Measurements from ENCODE around the gene GTF2A1.
A peak's percentile ranks its signal among the peaks of the same experiment; 100 is the strongest.

The GTF2A1 gene

GRCh38 chr14:81177225-81177624, 43.5 kb downstream of the GTF2A1 start:
- DNase-seq (ENCODE audit: low read depth) = no peak

- no peak for DNase-seq (ENCODE audit: low read depth)
Measured at GRCh38 chr14:81176241-81176640, 44.5 kb downstream of the GTF2A1 start.

- DNase-seq (ENCODE audit: low read depth) = no peak
Measured at GRCh38 chr14:81172881-81173280, 47.9 kb downstream of the GTF2A1 start.

- DNase-seq (ENCODE audit: low read depth) = no peak
Measured at GRCh38 chr14:81172353-81172752, 48.4 kb downstream of the GTF2A1 start.

GRCh38 chr14:81170829-81171195, 49.9 kb downstream of the GTF2A1 start:
- no peak for DNase-seq (ENCODE audit: low read depth)

GRCh38 chr14:81170104-81170828, 50.5 kb downstream of the GTF2A1 start:
- DNase-seq (ENCODE audit: low read depth) = peak; percentile 69

GRCh38 chr14:81169711-81170103, 51.1 kb downstream of the GTF2A1 start:
- no peak for DNase-seq (ENCODE audit: low read depth)

GRCh38 chr14:81169267-81169666, 51.5 kb downstream of the GTF2A1 start:
- DNase-seq (ENCODE audit: low read depth) = no peak

GRCh38 chr14:81166121-81166520, 54.6 kb downstream of the GTF2A1 start:
- no peak for DNase-seq (ENCODE audit: low read depth)

GRCh38 chr14:81165188-81165587, 55.6 kb downstream of the GTF2A1 start:
- no peak for DNase-seq (ENCODE audit: low read depth)

- peak; percentile 40 for DNase-seq (ENCODE audit: low read depth)
Measured at GRCh38 chr14:81164167-81164774, 56.5 kb downstream of the GTF2A1 start.

GRCh38 chr14:81162941-81163340, 57.8 kb downstream of the GTF2A1 start:
- DNase-seq (ENCODE audit: low read depth) = no peak

GRCh38 chr14:81161749-81162148, 59.0 kb downstream of the GTF2A1 start:
- DNase-seq (ENCODE audit: low read depth) = no peak

GRCh38 chr14:81161088-81161487, 59.7 kb downstream of the GTF2A1 start:
- no peak for DNase-seq (ENCODE audit: low read depth)

GRCh38 chr14:81157431-81157830, 63.3 kb downstream of the GTF2A1 start:
- no peak for DNase-seq (ENCODE audit: low read depth)

- DNase-seq (ENCODE audit: low read depth) = no peak
Measured at GRCh38 chr14:81153187-81153586, 67.6 kb downstream of the GTF2A1 start.

- no peak for DNase-seq (ENCODE audit: low read depth)
Measured at GRCh38 chr14:81148635-81149034, 72.1 kb downstream of the GTF2A1 start.

- no peak for DNase-seq (ENCODE audit: low read depth)
Measured at GRCh38 chr14:81147140-81147897, 73.4 kb downstream of the GTF2A1 start.

- no peak for DNase-seq (ENCODE audit: low read depth)
Measured at GRCh38 chr14:81144824-81145603, 75.7 kb downstream of the GTF2A1 start.

GRCh38 chr14:81143793-81144192, 77.0 kb downstream of the GTF2A1 start:
- DNase-seq (ENCODE audit: low read depth) = no peak

GRCh38 chr14:81141426-81141825, 79.3 kb downstream of the GTF2A1 start:
- no peak for DNase-seq (ENCODE audit: low read depth)

- no peak for DNase-seq (ENCODE audit: low read depth)
Measured at GRCh38 chr14:81138429-81138828, 82.3 kb downstream of the GTF2A1 start.
